ENCODE results near the gene CALHM5.

The CALHM5 gene

GRCh38 chr6:116512111-116512559 lies 696 bp downstream of the CALHM5 start:
- no peak for FAIRE-seq

GRCh38 chr6:116512734-116513133 lies 1.3 kb downstream of the CALHM5 start:
- no peak for FAIRE-seq

GRCh38 chr6:116513224-116513875 lies 1.9 kb downstream of the CALHM5 start:
- no peak for FAIRE-seq

- FAIRE-seq: no peak
These were observed 2.7 kb downstream of the CALHM5 start for GRCh38 chr6:116514111-116514510.

GRCh38 chr6:116515141-116515540 lies 3.7 kb downstream of the CALHM5 start:
- no peak for FAIRE-seq

- FAIRE-seq: no peak
These were observed 7.4 kb downstream of the CALHM5 start for GRCh38 chr6:116518621-116519368.

GRCh38 chr6:116522896-116523295 lies 11.5 kb downstream of the CALHM5 start:
- FAIRE-seq: no peak

GRCh38 chr6:116524236-116524635 lies 12.8 kb downstream of the CALHM5 start:
- FAIRE-seq: no peak

GRCh38 chr6:116528133-116528532 lies 16.7 kb downstream of the CALHM5 start:
- no peak for FAIRE-seq

- FAIRE-seq: peak; percentile 89
These were observed 17.3 kb downstream of the CALHM5 start for GRCh38 chr6:116528780-116529179.

GRCh38 chr6:116529466-116530290 lies 18.2 kb downstream of the CALHM5 start:
- FAIRE-seq: no peak

GRCh38 chr6:116530436-116530835 lies 19.0 kb downstream of the CALHM5 start:
- FAIRE-seq: no peak

- FAIRE-seq: peak; percentile 96
These were observed 20.5 kb downstream of the CALHM5 start for GRCh38 chr6:116531675-116532570.

GRCh38 chr6:116533233-116533957 lies 22.0 kb downstream of the CALHM5 start:
- no peak for FAIRE-seq

GRCh38 chr6:116535109-116535508 lies 23.7 kb downstream of the CALHM5 start:
- FAIRE-seq: no peak

GRCh38 chr6:116536216-116536621 lies 24.8 kb downstream of the CALHM5 start:
- peak; percentile 95 for FAIRE-seq

GRCh38 chr6:116542426-116542825 lies 31.0 kb downstream of the CALHM5 start:
- no peak for FAIRE-seq

- no peak for FAIRE-seq
These were observed 31.7 kb downstream of the CALHM5 start for GRCh38 chr6:116543149-116543548.

- FAIRE-seq: no peak
These were observed 34.2 kb downstream of the CALHM5 start, which contains the start of gene TRAPPC3L for GRCh38 chr6:116545651-116546050. TRAPPC3L (minus strand) TSS chr6:116545684; CDS start chr6:116545514, 170 bp downstream.

- no peak for FAIRE-seq
These were observed 35.9 kb downstream of the CALHM5 start for GRCh38 chr6:116547358-116547757.

GRCh38 chr6:116550796-116551195 lies 39.4 kb downstream of the CALHM5 start:
- no peak for FAIRE-seq

GRCh38 chr6:116553451-116553850 lies 42.0 kb downstream of the CALHM5 start, which contains the start of gene CALHM4:
CALHM4 (plus strand) TSS chr6:116553751; CDS start chr6:116553794, 43 bp downstream.
- no peak for FAIRE-seq
